ENCODE data around the gene NR3C1.
"Not testable (repeated sequence)": the region's sequence is repeated elsewhere in the genome, so short reads cannot be mapped to it uniquely, and the experiment has no call there.

NR3C1 gene

DNA sequence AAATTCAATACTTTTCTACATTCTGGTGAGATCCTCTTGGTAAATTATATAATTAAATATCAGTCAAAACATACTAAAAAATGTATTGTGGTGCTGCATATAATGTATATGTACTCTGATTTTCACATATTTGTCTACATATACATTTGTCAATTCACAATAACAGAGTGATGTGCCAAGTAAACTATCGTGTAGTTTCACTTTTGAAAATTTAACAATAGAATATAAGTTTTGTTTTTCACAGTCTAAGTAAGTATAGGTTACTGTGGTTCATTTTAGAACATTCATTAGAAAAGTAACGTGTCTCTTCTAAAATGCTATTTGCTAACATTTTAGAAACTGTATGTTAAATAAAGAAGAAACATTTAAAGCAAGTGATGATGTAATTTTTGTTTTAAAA lies 73.6 kb downstream of the NR3C1 start:
- no peak for DNase-seq (ENCODE audit: low read depth in 1 of 2, low spot score in 1 of 2)
- in situ Hi-C loops (cut with HindIII; ENCODE audit: low pct_unique_long_range_greater_than_20kb, low sequenced_read_pairs): no loop called here
- no peak for TF ChIP-seq JUND (IDR thresholded peaks at IDR 0.05; ENCODE audit: low read depth)

GRCh38 chr5:143328589-143329220 lies 74.8 kb downstream of the NR3C1 start:
- in situ Hi-C loops (cut with HindIII; ENCODE audit: low pct_unique_long_range_greater_than_20kb, low sequenced_read_pairs): no loop called here
- no peak for TF ChIP-seq JUND (IDR thresholded peaks at IDR 0.05; ENCODE audit: low read depth)

GRCh38 chr5:143325086-143325485 lies 78.4 kb downstream of the NR3C1 start:
- in situ Hi-C loops (cut with HindIII; ENCODE audit: low pct_unique_long_range_greater_than_20kb, low sequenced_read_pairs): not testable (repeated sequence)

More at GRCh38 chr5:143328589-143329220, 74.8 kb downstream of the NR3C1 start:
- DNase-seq (ENCODE audit: low read depth in 1 of 2, low spot score in 1 of 2): no peak

GRCh38 chr5:143322931-143323630 lies 80.4 kb downstream of the NR3C1 start:
- in situ Hi-C loops (cut with HindIII; ENCODE audit: low pct_unique_long_range_greater_than_20kb, low sequenced_read_pairs); DNase-seq (ENCODE audit: low read depth in 1 of 2, low spot score in 1 of 2): not testable (repeated sequence)

More at GRCh38 chr5:143325086-143325485, 78.4 kb downstream of the NR3C1 start:
- not testable (repeated sequence) for DNase-seq (ENCODE audit: low read depth in 1 of 2, low spot score in 1 of 2)

DNA sequence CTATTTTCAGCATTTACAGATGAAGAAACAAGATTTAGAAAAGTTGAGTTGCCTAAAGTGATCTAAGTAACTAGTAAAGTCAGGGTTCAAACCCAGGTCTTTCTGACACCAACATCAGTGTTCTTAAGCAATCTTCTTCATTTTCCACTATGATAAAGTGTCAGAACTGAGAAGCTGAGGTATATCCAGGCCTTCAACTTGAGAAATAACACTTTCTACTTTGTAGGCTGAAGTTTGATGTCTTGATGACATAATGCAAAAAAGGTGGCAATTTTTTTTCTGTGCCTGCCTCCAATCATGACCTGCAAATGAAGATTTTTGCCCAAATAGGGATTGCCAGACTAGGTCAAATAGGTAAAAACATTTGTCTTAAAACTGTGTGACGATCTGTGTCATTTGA lies 81.3 kb downstream of the NR3C1 start:
- no peak for DNase-seq (ENCODE audit: low read depth in 1 of 2, low spot score in 1 of 2)
- TF ChIP-seq JUND (IDR thresholded peaks at IDR 0.05; ENCODE audit: low read depth): no peak
- in situ Hi-C loops (cut with HindIII; ENCODE audit: low pct_unique_long_range_greater_than_20kb, low sequenced_read_pairs): no loop called here

- DNase-seq (ENCODE audit: low read depth in 1 of 2, low spot score in 1 of 2): no peak
- in situ Hi-C loops (cut with HindIII; ENCODE audit: low pct_unique_long_range_greater_than_20kb, low sequenced_read_pairs): no loop called here
- TF ChIP-seq JUND (IDR thresholded peaks at IDR 0.05; ENCODE audit: low read depth): no peak
Observed at GRCh38 chr5:143319437-143320227, 83.9 kb downstream of the NR3C1 start.

DNA sequence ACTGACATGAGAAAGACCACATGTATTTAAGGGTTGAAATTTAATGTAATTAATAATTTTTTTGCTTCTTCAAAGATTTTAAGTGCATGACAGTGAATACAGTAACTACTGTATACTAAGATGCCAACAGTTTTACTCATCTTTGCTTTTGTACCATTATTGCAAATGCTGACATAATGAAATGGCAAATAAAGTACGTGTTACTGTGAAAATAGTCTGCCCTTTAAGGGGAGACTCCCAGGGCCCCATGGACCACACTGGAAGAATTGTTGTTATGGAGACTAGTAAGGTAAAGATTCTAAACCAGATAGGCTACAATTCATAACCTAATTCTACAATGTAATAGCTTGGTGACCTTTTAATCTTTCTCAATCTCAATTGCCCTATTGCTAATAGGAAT lies 84.7 kb downstream of the NR3C1 start:
- in situ Hi-C loops (cut with HindIII; ENCODE audit: low pct_unique_long_range_greater_than_20kb, low sequenced_read_pairs): no loop called here
- no peak for DNase-seq (ENCODE audit: low read depth in 1 of 2, low spot score in 1 of 2)
- no peak for TF ChIP-seq JUND (IDR thresholded peaks at IDR 0.05; ENCODE audit: low read depth)

GRCh38 chr5:143318270-143318669 lies 85.2 kb downstream of the NR3C1 start:
- no peak for TF ChIP-seq JUND (IDR thresholded peaks at IDR 0.05; ENCODE audit: low read depth)
- no peak for DNase-seq (ENCODE audit: low read depth in 1 of 2, low spot score in 1 of 2)
- in situ Hi-C loops (cut with HindIII; ENCODE audit: low pct_unique_long_range_greater_than_20kb, low sequenced_read_pairs): no loop called here

DNA sequence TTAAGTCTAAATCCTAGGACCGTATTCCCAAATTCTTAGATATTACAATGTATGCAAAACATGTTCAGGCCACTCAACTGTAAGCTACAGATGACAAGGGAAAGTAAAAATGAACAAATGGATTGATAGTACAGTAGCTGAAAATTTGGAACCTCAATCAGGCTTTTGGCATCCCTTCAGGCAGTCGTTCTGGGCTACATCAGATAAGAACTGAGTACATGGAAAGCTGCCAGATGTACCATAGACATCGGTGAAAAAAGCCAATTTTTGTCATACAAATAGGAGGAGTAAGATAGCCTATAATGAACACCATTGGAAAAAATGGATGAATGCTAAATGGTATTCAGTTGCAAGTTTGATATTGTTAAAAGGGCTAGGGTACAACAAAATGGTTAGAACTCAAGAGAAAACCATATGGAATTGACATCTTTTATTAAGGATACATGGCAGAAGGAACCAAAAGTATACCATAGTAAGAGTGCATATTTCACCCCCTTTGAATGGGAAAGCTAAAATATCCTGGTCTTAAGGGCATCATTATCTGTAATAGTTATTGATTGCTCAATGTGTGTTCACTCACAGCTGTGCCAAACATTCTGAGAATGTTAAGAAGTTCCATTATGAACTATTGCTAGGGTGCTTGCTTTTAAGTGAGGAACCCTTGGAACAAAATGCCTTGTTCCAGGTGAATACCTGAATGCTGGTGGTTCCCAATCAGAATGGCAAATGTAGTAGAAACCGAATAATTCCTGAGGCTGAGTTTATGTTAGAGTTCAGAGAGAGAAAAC lies 86.4 kb downstream of the NR3C1 start:
- no peak for TF ChIP-seq JUND (IDR thresholded peaks at IDR 0.05; ENCODE audit: low read depth)
- in situ Hi-C loops (cut with HindIII; ENCODE audit: low pct_unique_long_range_greater_than_20kb, low sequenced_read_pairs): no loop called here
- DNase-seq (ENCODE audit: low read depth in 1 of 2, low spot score in 1 of 2): no peak

- TF ChIP-seq JUND (IDR thresholded peaks at IDR 0.05; ENCODE audit: low read depth): no peak
- in situ Hi-C loops (cut with HindIII; ENCODE audit: low pct_unique_long_range_greater_than_20kb, low sequenced_read_pairs): no loop called here
- no peak for DNase-seq (ENCODE audit: low read depth in 1 of 2, low spot score in 1 of 2)
Observed at GRCh38 chr5:143316337-143316736, 87.1 kb downstream of the NR3C1 start.

DNA sequence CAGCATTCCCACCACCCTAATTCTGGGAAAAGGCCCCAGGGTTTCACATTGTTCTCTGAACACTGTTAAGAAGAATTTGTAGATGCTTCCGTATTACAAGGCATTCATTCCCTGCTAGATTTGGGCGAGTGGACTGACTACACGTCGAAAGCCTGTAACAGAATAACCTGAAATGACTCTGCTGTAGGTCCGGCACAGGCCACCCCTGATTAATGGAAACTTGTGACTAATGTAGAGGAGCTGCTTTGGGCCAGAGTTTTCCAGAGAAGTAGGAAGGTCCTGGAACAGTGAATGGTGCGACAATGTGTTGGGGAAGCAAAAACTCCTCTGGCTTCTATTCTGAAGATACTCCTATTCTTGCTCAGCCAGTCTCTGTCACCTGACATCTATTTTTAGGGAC lies 87.6 kb downstream of the NR3C1 start:
- DNase-seq (ENCODE audit: low read depth in 1 of 2, low spot score in 1 of 2): no peak
- in situ Hi-C loops (cut with HindIII; ENCODE audit: low pct_unique_long_range_greater_than_20kb, low sequenced_read_pairs): no loop called here
- TF ChIP-seq JUND (IDR thresholded peaks at IDR 0.05; ENCODE audit: low read depth): no peak

DNA sequence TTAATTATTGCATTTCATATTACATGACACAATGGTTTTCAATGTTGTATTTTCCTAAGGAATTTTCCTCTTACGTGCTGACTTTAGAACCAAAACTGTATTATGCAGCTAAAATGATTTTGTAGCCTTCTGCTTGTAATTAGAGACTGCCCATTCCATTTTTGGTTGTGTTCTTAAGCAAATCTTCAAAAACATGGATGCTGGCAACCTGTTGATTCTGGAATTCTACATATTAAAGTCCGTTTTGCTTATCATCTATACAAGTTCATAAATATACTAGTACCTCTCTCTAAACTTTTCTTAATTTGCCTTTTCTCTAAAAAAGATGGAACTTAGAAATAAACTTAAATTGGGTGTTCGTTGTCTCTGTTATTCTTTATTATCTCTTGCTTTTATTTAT lies 88.3 kb downstream of the NR3C1 start:
- no peak for TF ChIP-seq JUND (IDR thresholded peaks at IDR 0.05; ENCODE audit: low read depth)
- DNase-seq (ENCODE audit: low read depth in 1 of 2, low spot score in 1 of 2): no peak
- in situ Hi-C loops (cut with HindIII; ENCODE audit: low pct_unique_long_range_greater_than_20kb, low sequenced_read_pairs): no loop called here
